K562 (cell line): ENCODE results near the gene PRR15L. TPM values are rescaled to one million over a fixed set of nuclear protein-coding genes. Genes with fewer than 3 reads are reported as not detected.

Source experiments
- ATAC-seq: fragments of 200-7000 bp; cut with Tn5 transposase; 3 replicates; pipeline ENCODE4 v1.9.1; 2020; ENCODE audit warnings: moderate library complexity
- BruUV-seq: library from RNA; stranded (reverse); fragments of 400-500 nt; replicated peaks from 2 replicates; lab custom pipeline; 2021; lab: Mats Ljungman, UMichigan
- CTCF ChIA-PET: fragments of 300-600 bp; formaldehyde crosslinking; extraction: SDS; loops from one replicate; lab custom pipeline; 2021; ENCODE audit warnings: low intra/inter-chr PET ratio; lab: Yijun Ruan, JAX
- POLR2A ChIA-PET: fragments of 300-600, 350-650 bp; sonication (Branson Sonifier 250); formaldehyde crosslinking; extraction: SDS; loops from one replicate; lab custom pipeline; 2021; ENCODE audit warnings: antibody characterized with exemption, inconsistent platforms; lab: Yijun Ruan, JAX
- DNase-seq, 4 experiments: peaks; one replicate each; pipeline versions ENCODE4 v3.0.0 to v3.0.0-alpha.2; 2011 to 2018; ENCODE audit warnings: low spot score in 3 of 4, mixed read lengths in 3 of 4; ENCODE audit errors: extremely low read depth in 1 of 4
- FAIRE-seq: peaks from 2 replicates; lab custom pipeline; 2011; peaks lifted over from hg19 to GRCh38; lab: Jason Lieb, UNC
- H2AFZ ChIP-seq: 2 replicates; pipeline ENCODE4 v1.6.0; 2011; ENCODE audit warnings: low read depth, low read length, control low read depth, inconsistent platforms
- H3K27ac ChIP-seq: fragments of 200-600 bp; 3 replicates; pipeline ENCODE4 v1.8.0; 2011; ENCODE audit warnings: low read depth, mild to moderate bottlenecking, control low read depth, inconsistent platforms, low read length, moderate library complexity, mixed read lengths; ENCODE audit errors: extremely low read depth
- H3K27me3 ChIP-seq, 2 experiments: fragments of 300-600 bp in 1 of 2; 2 replicates in 1 of 2; 3 replicates in 1 of 2; pipeline versions ENCODE4 v1.6.0 to v1.8.0; 2011; ENCODE audit warnings: inconsistent platforms in 2 of 2, low read length in 2 of 2, mild to moderate bottlenecking in 1 of 2, mixed read lengths in 1 of 2, moderate library complexity in 1 of 2; ENCODE audit not compliant: control insufficient read depth in 2 of 2, insufficient read depth in 2 of 2
- H3K36me3 ChIP-seq: fragments of 300-600 bp; 3 replicates; pipeline ENCODE4 v1.8.0; 2011; ENCODE audit warnings: mild to moderate bottlenecking, low read length, inconsistent platforms; ENCODE audit not compliant: control insufficient read depth, insufficient read depth
- H3K4me1 ChIP-seq, 2 experiments: fragments of 200-600 bp in 1 of 2; replicated peaks in 1 of 2; 2 replicates in 1 of 2; 3 replicates in 1 of 2; pipeline versions ENCODE4 v1.5.1 to v1.8.0; 2011; ENCODE audit warnings: inconsistent platforms in 2 of 2, low read length in 2 of 2, mild to moderate bottlenecking in 1 of 2, mixed read lengths in 1 of 2, moderate library complexity in 1 of 2; ENCODE audit not compliant: control insufficient read depth in 2 of 2, insufficient read depth in 2 of 2
- H3K4me2 ChIP-seq: 2 replicates; pipeline ENCODE4 v1.6.1; 2011; ENCODE audit warnings: low read length, control low read depth, inconsistent platforms, mixed read lengths; ENCODE audit not compliant: insufficient read depth
- H3K4me3 ChIP-seq: fragments of 200-600 bp; sonication (generic), shearing (Covaris generic); 2 replicates; pipeline ENCODE4 v1.5.1; 2016; ENCODE audit warnings: control low read depth, inconsistent platforms
- H3K79me2 ChIP-seq: fragments of 200-600 bp; 3 replicates; pipeline ENCODE4 v1.8.0; 2011; ENCODE audit warnings: low read length, inconsistent platforms; ENCODE audit not compliant: control insufficient read depth, insufficient read depth
- H3K9ac ChIP-seq, 2 experiments: 2 replicates each; pipeline versions ENCODE4 v1.6.0 to v1.6.1; 2011; ENCODE audit warnings: low read depth in 2 of 2, low read length in 2 of 2, control low read depth in 1 of 2, inconsistent platforms in 1 of 2, mild to moderate bottlenecking in 1 of 2, mixed read lengths in 1 of 2; ENCODE audit not compliant: insufficient read depth in 1 of 2
- H3K9me1 ChIP-seq: one replicate; pipeline ENCODE4 v1.6.0; 2011; ENCODE audit warnings: inconsistent platforms, mild to moderate bottlenecking, low read length, moderate library complexity; ENCODE audit not compliant: control insufficient read depth, insufficient read depth
- H3K9me3 ChIP-seq: replicated peaks from 2 replicates; pipeline ENCODE4 v1.5.1; 2011; ENCODE audit warnings: low read depth, low read length, inconsistent platforms; ENCODE audit not compliant: control insufficient read depth, insufficient read depth
- H4K20me1 ChIP-seq: replicated peaks from 2 replicates; pipeline ENCODE4 v1.6.1; 2011; ENCODE audit warnings: low read length, inconsistent platforms, mixed read lengths; ENCODE audit not compliant: control insufficient read depth, insufficient read depth
- EP300 ChIP-seq: IDR thresholded peaks from 2 replicates; pipeline ENCODE4 v1.6.1; 2012; ENCODE audit warnings: low read length, improper control_type of control experiment
- EZH2 ChIP-seq: IDR thresholded peaks from 2 replicates; pipeline ENCODE4 v1.6.1; 2012; ENCODE audit warnings: low read depth, mild to moderate bottlenecking, inconsistent platforms, low read length, borderline replicate concordance
- FOSL1 ChIP-seq: fragments of 200-800 bp; sonication (Bioruptor generic); conservative IDR thresholded peaks from 2 replicates; pipeline ENCODE4 v1.6.1; 2016; ENCODE audit warnings: missing genetic modification characterization, missing compliant biosample characterization
- MLLT1 ChIP-seq, 2 experiments: fragments of 450-650 bp; IDR thresholded peaks; 2 replicates each; pipeline ENCODE4 v1.6.1; 2016
- RAD51 ChIP-seq: fragments of 450-650 bp; IDR thresholded peaks from 2 replicates; pipeline ENCODE4 v1.7.1; 2016; ENCODE audit warnings: low read depth, mild to moderate bottlenecking, borderline replicate concordance
- TCF7L2 ChIP-seq: fragments of 150-350 bp; IDR thresholded peaks from 2 replicates; pipeline ENCODE4 v1.6.1; 2016; ENCODE audit warnings: low read depth, mild to moderate bottlenecking, low read length, moderate library complexity
- THRA ChIP-seq: fragments of 450-650 bp; IDR thresholded peaks from 2 replicates; pipeline ENCODE4 v1.6.1; 2017; ENCODE audit warnings: mild to moderate bottlenecking, moderate library complexity
- WHSC1 ChIP-seq: IDR thresholded peaks from one replicate; pipeline ENCODE4 v1.6.1; 2012; ENCODE audit warnings: low read length, control low read depth, inconsistent platforms
- XRCC4 ChIP-seq: IDR thresholded peaks from one replicate; pipeline ENCODE4 v1.6.1; 2011; ENCODE audit not compliant: insufficient read depth, insufficient read length; ENCODE audit errors: extremely low read depth
- ZEB2 ChIP-seq: fragments of 450-650 bp; IDR thresholded peaks from 2 replicates; pipeline ENCODE4 v1.6.1; 2016
- ZFP36 ChIP-seq: fragments of 150-350 bp; IDR thresholded peaks from 2 replicates; pipeline ENCODE4 v1.6.1; 2018; ENCODE audit warnings: low read length, low read depth; ENCODE audit not compliant: partially characterized antibody
- ZNF518B ChIP-seq: fragments of 250-450 bp; sonication (Bioruptor Pico); IDR thresholded peaks from 2 replicates; pipeline ENCODE4 v1.5.0; 2021; ENCODE audit warnings: mild to moderate bottlenecking, moderate library complexity
- WGBS: fragments of 100-300 bp; shearing (Covaris generic); methylation state at CpG from one replicate; pipeline ENCODE4 v1.1.6; 2016; ENCODE audit warnings: low coverage, mixed read lengths; ENCODE audit not compliant: insufficient coverage; ENCODE audit errors: missing lambda C conversion rate; 5-methylcytosine and 5-hydroxymethylcytosine counted together
- in situ Hi-C: fragments of 300-500 bp; cut with MboI; formaldehyde crosslinking; loops from 4 replicates; pipeline ENCODE4 v1.15.0; 2018; ENCODE audit warnings: inconsistent platforms, mixed read lengths
- intact Hi-C: fragments of 100-400 bp; cut with micrococcal nuclease; formaldehyde crosslinking; loops from 2 replicates; pipeline ENCODE4 v1.14.2; 2022
- polyA plus RNA-seq, 8 experiments: library from polyadenylated mRNA; depleted of rRNA in 4 of 8; stranded (reverse) in 5 of 8; unstranded in 3 of 8; fragments of >200 nt; fragmentation: Nextera tagmentation in 2 of 8; fragmentation: Illumina TruSeq in 1 of 8; extraction: Ambion mirVana in 2 of 8; extraction: Trizol in 1 of 8; gene quantifications; 2 replicates each; pipeline versions ENCODE4 v1.2.1 to v1.2.3, GENCODE V29; 2011 to 2014; ENCODE audit warnings: inconsistent platforms in 1 of 8, missing spikeins in 1 of 8
- total RNA-seq, 7 experiments: library from RNA; depleted of rRNA in 6 of 7; stranded (reverse); fragments of >200 nt in 6 of 7; fragmentation: Illumina TruSeq in 2 of 7; extraction: Trizol in 2 of 7; gene quantifications; 2 replicates each; pipeline versions ENCODE4 v1.2.1 to v1.2.3, GENCODE V29; 2011 to 2021; ENCODE audit warnings: low replicate concordance in 1 of 7

PRR15L gene
- total and polyA plus RNA-seq, 9 of the 15 experiments (the other 6 are each of a cell fraction or from before 2014, with no cell fraction given), result 0.03 TPM; not detected in 8

GRCh38 chr17:47975823-47976205 lies 18.1 kb upstream of the PRR15L start:
- in situ Hi-C loops, result no loop called here
- Histone ChIP-seq H3K79me2 (peaks cover 19% of the 10 kb centered on the region), H3K9me1 (no peaks in the 10 kb centered on the region), H3K27me3 (no peaks in the 10 kb centered on the region), H3K4me2 (no peak overlapping the region), H3K9ac (no peak overlapping the region), H2AFZ (no peak overlapping the region), H3K27ac (no peak overlapping the region), H3K9me3 (no peaks in the 10 kb centered on the region), H3K4me1 (peaks cover 18 to 25% of the 10 kb centered on the region in 2 experiments), H4K20me1 (no peaks in the 10 kb centered on the region), H3K4me3 (no peak overlapping the region), H3K36me3 (peaks cover 81% of the 10 kb centered on the region)
- ATAC-seq, result no peak
- CTCF ChIA-PET, result no interaction called here
- no TSS peak for BruUV-seq
- no peak for DNase-seq
- POLR2A ChIA-PET, result interaction anchor here (0.6 to 1.2 kb wide), 2 partner anchors 27 to 71 kb away, joined by 3 read pairs; no protein-coding TSS in a partner anchor
- TF ChIP-seq WHSC1 (no peak), ZEB2 (no peak), FOSL1 (no peak), RAD51 (no peak), ZFP36 (no peak), ZNF518B (CRISPR knock-in tag) (no peak), XRCC4 (no peak), MLLT1 (IDR thresholded peaks at IDR 0.05) (no peak), EP300 (no peak), TCF7L2 (no peak), THRA (no peak), EZH2 (no peak)
- 79% methylated on average over 10 of the region's 10 CpGs for WGBS
- no peak for FAIRE-seq
- intact Hi-C loops, result no loop called here
